Sigmoid colon (tissue), 4 donors: ENCODE results near the gene MCHR1.

ENCODE experiments used
- EP300 ChIP-seq, 4 donors: sonication (generic); formaldehyde crosslinking; IDR thresholded peaks; one replicate each; pipeline ENCODE4 v1.6.1; 2017; ENCODE audit warnings: antibody characterized with exemption in 4 of 4
- TF ChIP-seq, protein P1 (sequence below), 4 experiments: fragments of 450-650 bp in 3 of 4; fragments of 200-600 bp in 1 of 4; IDR thresholded peaks; one replicate each; pipeline ENCODE4 v1.5.1; 2016 to 2019; ENCODE audit warnings: antibody characterized with exemption in 4 of 4, mild to moderate bottlenecking in 3 of 4, moderate library complexity in 2 of 4

DNA sequence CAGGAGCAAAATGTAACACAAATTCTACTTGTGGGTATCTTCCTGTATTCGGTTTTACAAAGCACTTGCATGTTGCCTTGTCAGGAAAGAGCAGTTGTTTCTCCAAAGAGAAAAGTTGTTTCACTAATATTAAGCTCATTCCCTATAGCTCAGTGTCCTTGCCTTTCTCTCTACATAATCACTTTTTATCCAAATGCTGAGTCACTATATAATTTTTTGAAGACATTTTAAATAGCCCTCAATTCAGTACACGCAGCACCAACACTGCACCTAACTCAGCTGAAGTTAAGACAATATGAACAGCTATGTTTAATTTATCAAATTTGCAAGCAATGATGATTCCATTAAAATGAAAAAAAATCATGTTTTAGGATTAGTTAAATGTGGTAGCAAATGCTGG lies 28.2 kb upstream of the MCHR1 start:
- TF ChIP-seq, protein P1, sequence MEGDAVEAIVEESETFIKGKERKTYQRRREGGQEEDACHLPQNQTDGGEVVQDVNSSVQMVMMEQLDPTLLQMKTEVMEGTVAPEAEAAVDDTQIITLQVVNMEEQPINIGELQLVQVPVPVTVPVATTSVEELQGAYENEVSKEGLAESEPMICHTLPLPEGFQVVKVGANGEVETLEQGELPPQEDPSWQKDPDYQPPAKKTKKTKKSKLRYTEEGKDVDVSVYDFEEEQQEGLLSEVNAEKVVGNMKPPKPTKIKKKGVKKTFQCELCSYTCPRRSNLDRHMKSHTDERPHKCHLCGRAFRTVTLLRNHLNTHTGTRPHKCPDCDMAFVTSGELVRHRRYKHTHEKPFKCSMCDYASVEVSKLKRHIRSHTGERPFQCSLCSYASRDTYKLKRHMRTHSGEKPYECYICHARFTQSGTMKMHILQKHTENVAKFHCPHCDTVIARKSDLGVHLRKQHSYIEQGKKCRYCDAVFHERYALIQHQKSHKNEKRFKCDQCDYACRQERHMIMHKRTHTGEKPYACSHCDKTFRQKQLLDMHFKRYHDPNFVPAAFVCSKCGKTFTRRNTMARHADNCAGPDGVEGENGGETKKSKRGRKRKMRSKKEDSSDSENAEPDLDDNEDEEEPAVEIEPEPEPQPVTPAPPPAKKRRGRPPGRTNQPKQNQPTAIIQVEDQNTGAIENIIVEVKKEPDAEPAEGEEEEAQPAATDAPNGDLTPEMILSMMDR (IDR thresholded peaks at IDR 0.05): no peak
- no peak for TF ChIP-seq EP300 (IDR thresholded peaks at IDR 0.05)
